HG02943 (cell line): ENCODE results near the gene RAP1A.

ENCODE experiments used
- ATAC-seq: cut with Tn5 transposase; IDR thresholded peaks from one replicate; pipeline ENCODE4 v1.9.1; 2021; ENCODE audit warnings: mild to moderate bottlenecking, low read depth, moderate library complexity; ENCODE audit not compliant: unreplicated experiment

Gene RAP1A

GRCh38 chr1:111706921-111707320 lies 87.3 kb downstream of the RAP1A start:
- ATAC-seq, result no peak

GRCh38 chr1:111707906-111708305 lies 88.3 kb downstream of the RAP1A start:
- no peak for ATAC-seq

- ATAC-seq, result no peak
Measured at GRCh38 chr1:111709986-111710385, 90.4 kb downstream of the RAP1A start.

DNA sequence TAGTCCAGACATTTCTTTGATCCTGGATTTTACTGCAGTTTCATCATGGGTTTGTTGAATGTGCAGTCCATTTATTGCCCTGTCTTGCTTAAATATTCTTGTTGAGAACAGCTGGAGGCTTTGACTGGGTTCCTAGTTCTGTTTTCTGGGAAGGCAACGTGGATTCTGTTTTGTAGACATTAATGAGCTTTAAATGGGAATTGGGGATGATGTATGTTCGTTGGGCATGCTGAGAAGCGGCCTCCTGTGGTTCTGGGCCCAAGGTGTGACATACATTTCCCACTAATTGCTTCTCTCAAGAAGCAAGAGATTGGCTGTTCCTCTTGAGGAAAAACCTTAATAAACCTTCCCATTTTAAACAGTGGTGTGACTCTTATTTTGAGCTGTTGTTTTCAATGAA lies 96.7 kb downstream of the RAP1A start:
- ATAC-seq, result no peak

- ATAC-seq, result no peak
Measured at GRCh38 chr1:111717450-111717849, 97.9 kb downstream of the RAP1A start.

DNA sequence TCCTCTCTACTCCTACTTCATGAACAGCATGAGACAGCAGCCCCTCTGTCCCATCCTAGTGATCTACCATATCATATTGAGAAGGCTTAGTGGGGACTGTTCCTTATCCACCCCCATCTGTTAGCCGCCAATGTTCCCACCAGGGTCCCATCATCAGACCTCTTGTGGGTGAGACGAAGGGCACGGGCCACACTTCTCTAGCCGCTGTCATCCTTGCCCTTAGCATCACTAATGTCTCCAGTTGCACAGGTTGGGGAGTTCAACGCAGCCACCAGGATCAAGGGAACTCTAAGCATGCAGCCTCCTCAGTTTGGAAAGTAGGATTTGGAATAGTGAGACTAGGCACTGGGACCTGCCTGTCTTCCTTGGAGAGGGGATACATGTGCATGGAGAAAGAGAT lies 99.5 kb downstream of the RAP1A start:
- ATAC-seq, result no peak

- ATAC-seq, result no peak
Measured at GRCh38 chr1:111719674-111720132, 100.1 kb downstream of the RAP1A start.

DNA sequence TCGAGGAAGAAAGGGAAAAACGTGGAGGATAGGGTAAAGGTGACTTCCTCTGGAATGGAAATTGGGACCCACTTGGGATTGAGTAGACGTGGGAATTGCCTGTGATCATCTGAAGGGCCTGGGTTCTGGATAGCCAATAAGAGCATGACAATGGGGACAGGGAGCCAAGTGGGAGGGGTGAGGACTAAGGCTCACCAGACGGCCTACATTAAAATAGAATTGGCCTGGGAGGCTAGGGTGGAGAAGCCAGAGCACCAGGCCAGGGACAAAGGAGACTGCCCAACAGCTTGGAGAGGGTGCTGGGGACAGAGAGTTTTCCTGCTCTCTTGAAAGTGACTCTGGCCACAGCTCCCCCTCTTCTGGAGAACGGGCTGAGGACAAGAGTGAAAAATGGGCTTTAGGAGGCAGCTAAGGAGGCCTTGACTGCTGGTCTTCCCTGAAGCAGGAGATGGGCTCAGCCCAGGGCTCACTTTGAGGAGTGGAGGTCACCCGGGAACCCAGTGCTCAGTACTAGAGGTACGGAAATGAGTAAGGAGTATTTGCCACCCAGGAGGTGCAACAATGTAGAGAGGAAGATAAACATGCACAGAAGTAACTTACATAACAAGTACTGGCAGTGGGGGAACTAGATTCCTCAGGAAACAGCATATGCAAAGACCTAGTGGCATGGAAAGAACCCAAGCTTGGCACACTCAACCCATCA lies 100.8 kb downstream of the RAP1A start:
- ATAC-seq, result no peak

DNA sequence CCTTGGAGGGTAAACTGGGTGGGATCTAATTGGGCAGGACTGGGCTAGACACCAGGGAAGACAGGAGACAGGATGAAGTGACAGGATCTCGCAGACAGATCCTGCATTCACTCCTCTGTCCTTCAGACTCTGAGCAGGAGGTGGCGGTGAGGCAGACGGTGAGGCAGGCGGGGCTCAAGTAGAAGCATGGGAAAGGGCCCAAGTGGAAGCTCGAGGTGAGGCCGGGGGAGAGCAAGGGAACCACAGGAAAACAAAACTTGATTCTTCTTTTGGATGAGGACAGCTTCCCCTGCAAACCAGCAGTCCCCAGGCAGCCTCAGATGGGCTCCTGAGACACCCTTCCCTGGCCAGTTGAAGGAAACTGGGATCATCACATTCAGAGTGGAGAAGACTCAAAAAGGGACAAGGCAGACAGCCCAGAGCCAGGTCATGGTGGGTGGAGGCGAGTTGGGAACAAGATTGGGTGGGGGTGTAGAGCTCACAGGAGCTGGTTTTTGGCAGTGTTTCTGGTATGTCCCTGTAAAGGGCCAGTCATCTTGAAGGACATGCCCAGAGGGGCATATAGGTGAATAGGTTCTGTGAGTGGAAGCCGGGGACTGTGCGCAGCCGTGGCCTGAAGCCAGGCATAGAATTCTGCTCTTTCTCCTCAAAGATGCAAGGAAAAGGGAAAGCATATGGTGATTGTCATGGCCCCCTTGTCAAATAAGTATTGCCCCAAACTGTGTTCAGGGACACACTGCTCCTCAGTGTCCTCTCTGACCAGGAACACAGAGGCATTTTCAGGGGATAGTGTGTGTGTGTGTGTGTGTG lies 101.6 kb downstream of the RAP1A start:
- ATAC-seq, result no peak

DNA sequence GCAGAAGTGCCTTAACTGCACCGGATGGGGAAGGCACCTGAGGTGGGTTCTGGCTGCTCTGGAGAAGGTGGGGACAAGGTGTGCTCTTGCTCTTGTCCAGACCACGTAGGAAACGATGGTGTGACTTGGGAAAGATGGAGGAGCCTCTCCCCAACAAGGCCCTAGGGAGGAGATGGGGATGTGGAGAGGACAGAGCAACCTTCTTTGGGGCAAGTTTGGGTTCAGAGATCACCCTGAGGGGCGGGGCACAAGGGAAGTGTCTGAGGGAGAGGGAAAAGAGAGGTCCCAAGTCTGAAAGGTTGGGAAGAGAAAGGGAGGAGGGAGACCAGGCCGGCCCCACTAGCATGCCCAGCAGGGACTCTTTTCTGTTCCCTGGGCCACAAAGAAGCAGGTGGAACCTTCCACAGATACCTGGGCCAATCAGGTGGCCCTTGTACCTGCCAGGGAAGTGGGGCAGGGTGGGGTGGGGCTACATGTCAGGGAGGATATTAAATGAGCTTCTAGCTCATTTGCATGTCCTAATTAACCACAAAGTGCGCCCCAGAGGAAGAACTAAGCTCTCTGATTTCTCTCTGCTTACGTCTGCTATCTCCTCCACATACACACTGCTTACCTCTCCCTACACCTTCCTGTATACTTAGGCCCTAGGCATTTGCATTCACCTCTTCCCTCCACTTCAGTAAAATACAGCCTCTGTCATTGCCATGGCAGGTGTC lies 103.7 kb downstream of the RAP1A start:
- ATAC-seq, result no peak

DNA sequence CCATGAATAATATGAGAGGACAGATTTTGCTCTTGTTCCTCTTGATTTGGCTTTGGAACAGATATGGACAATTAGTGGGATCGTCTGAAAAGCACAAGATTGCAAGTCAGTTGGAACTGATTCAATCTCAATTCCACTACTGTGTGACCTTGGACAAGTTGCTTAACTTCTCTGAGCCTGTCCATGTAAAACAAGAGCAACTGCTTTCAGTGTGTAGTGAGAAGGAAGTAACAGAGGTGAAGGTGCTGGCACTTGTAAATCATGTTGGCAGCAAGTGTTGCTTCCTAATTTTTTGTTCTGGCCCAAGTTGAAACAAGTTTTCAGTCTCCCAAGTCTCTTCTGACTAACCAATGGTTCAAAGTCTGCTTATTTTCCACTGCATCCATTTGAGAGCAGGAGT lies 104.3 kb downstream of the RAP1A start:
- no peak for ATAC-seq

GRCh38 chr1:111725192-111725591 lies 105.6 kb downstream of the RAP1A start:
- no peak for ATAC-seq

- no peak for ATAC-seq
Measured at GRCh38 chr1:111727056-111727455, 107.5 kb downstream of the RAP1A start.

- ATAC-seq, result no peak
Measured at GRCh38 chr1:111729271-111729921, 109.8 kb downstream of the RAP1A start.

GRCh38 chr1:111729946-111730681 lies 110.5 kb downstream of the RAP1A start:
- ATAC-seq, result no peak

DNA sequence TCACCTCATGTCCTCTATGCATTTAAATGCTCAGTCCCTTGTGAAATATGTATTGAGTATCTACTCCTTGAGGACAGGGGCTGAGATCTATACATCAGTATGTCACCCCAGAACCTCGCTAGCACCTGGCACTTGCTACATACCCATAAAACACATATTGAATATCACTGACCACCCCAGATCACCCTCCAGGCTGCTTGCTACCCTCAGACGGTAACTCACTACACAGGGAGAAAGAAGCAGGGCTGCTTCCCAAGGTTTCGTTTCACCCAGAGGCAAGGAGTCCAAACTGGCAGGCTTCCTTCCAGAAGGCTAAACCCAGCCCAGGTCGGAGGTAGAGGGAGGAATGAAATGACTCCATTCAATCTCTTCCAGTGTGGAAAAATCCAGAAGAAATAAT lies 111.1 kb downstream of the RAP1A start:
- ATAC-seq, result no peak

GRCh38 chr1:111731956-111732355 lies 112.4 kb downstream of the RAP1A start:
- ATAC-seq, result no peak

- no peak for ATAC-seq
Measured at GRCh38 chr1:111732718-111733117, 113.1 kb downstream of the RAP1A start.

DNA sequence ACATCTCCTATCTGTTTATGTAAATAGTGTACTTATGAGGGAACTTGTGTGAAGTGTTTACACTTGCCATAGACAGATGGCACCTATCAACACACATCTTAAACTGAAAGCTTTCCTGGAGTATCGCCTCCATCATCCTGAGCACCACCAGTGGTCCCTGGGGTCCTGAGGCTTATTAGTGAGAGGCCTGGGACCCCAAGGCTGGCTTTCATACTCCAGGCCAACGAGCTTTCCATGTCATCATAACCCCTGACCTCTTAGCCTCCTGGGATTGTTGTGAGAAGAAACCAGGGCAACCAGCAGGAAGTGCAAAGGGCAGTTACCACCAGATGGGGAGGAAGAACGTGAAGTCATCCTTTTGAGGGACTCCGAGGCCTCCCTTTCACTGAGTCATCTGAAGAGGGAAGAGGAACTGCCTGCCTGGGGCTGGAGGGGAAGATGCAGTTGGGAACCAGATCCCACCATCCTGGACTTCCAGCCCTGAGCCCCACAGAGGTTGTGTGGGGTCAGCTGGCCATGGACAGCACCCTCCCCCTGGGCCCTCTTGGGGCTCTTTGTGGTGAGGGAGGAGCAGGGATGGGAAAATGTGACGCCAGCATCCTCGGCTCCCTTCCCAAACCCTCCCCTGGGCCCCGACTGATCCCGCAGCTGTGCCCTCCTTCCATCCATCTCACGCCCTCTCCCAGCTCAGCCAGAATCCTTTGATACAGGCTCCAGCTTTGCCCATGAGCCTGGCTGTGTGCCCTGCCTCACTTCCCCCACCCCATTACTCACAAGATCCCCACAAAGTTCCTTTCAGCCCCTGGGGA lies 113.8 kb downstream of the RAP1A start:
- no peak for ATAC-seq
